GM12865 (cell line): ENCODE measurements around the gene UBQLN4.
"Not testable (repeated sequence)": the region's sequence is repeated elsewhere in the genome, so short reads cannot be mapped to it uniquely, and the experiment has no call there.

Experiments used
- DNase-seq: peaks from one replicate; pipeline ENCODE4 v3.0.0; 2010; ENCODE audit warnings: low read depth
- H3K4me3 ChIP-seq: 2 replicates; pipeline ENCODE4 v1.5.1; 2011; ENCODE audit warnings: mild to moderate bottlenecking, low read depth, low read length, control low read depth
- TF ChIP-seq, protein P1 (sequence below): IDR thresholded peaks from 2 replicates; pipeline ENCODE4 v1.5.1; 2011; ENCODE audit warnings: low read length, control low read depth, low read depth, inconsistent platforms; ENCODE audit not compliant: insufficient read depth; ENCODE audit errors: missing control alignments

The UBQLN4 gene

DNA sequence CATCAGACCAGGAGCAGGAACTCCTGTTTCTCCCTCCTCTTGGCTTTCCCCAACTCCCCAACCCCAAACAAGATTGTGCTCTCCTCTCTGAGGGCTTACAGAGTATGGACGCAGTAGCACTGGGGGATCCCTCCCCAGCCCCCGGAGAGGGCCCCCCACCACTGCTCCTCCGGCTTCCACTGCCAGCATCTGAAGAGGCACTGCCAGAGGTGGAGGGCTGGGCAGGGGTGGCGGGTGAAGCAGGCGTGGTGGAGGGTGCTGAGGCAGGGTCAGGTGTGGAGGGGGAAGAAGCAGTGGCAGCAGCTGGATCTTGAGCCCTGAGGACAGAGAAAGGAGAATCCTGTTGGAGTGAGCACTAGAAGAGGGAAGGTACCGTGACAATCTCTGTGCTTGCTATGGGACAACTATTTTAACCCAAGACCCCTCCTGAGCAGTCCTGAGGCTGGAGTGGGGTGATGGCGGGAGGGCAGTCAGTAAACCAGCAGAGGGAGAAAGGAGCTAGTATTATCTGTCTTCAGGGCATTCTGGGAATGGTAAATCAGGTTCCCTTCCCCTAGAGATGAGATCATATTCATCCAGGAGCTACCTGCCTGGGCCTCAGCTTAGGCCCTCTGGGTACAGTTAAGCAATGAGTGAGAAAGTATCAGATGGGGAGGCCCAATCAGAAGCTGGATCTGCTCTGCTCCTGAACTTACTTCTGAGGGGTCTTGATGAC is 2.4 kb downstream of the UBQLN4 start:
- TF ChIP-seq, protein P1, sequence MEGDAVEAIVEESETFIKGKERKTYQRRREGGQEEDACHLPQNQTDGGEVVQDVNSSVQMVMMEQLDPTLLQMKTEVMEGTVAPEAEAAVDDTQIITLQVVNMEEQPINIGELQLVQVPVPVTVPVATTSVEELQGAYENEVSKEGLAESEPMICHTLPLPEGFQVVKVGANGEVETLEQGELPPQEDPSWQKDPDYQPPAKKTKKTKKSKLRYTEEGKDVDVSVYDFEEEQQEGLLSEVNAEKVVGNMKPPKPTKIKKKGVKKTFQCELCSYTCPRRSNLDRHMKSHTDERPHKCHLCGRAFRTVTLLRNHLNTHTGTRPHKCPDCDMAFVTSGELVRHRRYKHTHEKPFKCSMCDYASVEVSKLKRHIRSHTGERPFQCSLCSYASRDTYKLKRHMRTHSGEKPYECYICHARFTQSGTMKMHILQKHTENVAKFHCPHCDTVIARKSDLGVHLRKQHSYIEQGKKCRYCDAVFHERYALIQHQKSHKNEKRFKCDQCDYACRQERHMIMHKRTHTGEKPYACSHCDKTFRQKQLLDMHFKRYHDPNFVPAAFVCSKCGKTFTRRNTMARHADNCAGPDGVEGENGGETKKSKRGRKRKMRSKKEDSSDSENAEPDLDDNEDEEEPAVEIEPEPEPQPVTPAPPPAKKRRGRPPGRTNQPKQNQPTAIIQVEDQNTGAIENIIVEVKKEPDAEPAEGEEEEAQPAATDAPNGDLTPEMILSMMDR, result no peak
- no peak overlapping the region for H3K4me3 ChIP-seq
- no peak for DNase-seq

- TF ChIP-seq, protein P1, result no peak
- no peak overlapping the region for H3K4me3 ChIP-seq
- no peak for DNase-seq
These were observed 3.2 kb downstream of the UBQLN4 start for GRCh38 chr1:156050376-156050775.

DNA sequence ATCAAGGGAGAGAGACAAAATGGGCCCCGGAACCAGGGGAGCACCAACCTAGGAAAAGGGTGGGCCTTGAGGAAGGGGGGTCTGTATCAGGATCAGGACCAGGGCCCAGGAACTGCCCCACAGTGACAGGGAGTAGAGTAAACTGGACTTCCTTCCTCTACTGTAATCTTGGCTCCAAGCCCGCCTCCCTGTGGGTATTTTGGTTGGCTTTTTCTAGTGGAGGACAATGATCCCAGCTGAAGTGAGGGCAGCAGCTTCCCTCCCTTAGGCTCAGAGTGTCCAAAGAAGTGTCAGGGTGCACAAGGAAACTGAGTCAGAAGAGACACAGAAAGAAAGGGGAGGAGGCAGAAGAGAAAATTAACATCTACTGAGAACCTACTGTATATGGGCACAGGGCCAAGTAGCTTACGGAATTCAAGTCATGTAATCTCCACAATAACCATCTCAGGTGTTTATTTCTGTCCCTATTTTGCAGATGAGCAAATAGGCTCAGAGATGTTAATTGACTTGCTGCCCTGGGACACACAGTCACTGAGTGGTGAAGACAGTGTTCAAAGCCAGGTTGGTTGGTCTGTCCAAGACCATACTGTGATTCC is 4.8 kb downstream of the UBQLN4 start:
- DNase-seq, result no peak
- no peak overlapping the region for H3K4me3 ChIP-seq

DNA sequence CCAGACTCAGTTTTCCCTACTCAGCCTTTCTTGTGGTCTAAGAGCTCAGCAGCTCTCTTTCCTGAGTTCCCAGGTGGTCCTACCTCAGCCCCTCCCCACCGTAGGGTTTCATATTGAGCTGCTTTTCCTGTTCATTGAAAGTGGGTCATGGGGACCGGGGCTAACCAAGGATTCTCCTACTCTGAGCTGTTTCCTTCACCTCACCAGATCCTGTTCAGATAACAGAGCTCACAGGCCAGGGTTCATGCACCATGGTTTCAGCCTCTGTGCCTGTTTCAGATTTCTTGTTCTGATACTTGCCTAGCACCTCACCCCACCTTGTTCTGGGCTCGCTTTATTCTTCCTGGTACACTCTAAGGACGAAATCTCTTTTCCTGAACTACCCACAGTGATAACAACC is 8.5 kb downstream of the UBQLN4 start:
- TF ChIP-seq, protein P1, result no peak
- no peak for DNase-seq
- no peak overlapping the region for H3K4me3 ChIP-seq

More for the DNA sequence above, 4.8 kb downstream of the UBQLN4 start:
- TF ChIP-seq, protein P1, result no peak

DNA sequence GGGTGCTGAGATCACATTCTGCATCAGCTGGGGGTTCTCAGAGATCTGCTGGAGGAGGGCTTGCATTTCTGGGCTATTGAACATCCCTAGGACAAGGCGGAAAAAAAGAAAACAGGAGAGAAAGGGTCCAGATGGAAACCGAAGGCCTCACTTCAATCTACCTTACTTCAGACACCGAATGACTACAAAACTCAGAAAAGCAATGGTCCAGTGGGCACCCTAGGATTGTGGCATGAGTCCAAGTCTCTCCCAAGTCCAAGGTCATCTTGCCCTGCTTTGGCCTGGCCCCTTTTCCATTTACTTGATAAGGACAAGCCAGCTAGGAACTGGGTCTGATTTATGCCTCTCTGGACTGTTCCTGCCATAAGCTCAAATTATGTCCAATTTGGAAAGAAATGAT is 10.8 kb downstream of the UBQLN4 start:
- H3K4me3 ChIP-seq, result no peak overlapping the region
- no peak for DNase-seq
- TF ChIP-seq, protein P1, result no peak

- not testable (repeated sequence) for DNase-seq, H3K4me3 ChIP-seq
These were observed 18.6 kb downstream of the UBQLN4 start for GRCh38 chr1:156034991-156035390.

DNA sequence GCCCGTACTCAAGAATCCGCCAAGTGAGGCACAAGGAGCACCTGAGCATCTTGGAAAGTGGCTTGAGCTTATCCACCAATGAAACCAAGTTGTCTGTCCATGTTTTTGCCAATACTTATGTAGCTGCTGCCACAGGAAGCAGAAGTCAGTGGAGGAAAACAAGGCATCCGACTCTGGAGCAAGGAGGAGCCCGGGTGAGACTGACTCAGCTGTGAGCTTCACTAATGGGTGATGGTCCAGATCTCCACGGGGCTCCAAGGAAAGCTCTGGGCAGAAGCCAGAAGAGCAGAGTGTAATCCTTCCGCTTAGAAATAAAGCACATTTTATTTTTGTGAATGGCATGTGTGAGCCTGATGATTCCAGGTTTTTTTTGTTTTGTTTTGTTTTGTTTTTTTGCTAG is 20.6 kb downstream of the UBQLN4 start:
- TF ChIP-seq, protein P1, result no peak
- H3K4me3 ChIP-seq, result no peak overlapping the region
- no peak for DNase-seq
